HepG2 (cell line): ENCODE results near the gene CCL22. TPM values are rescaled to one million over a fixed set of nuclear protein-coding genes. Genes with fewer than 3 reads are reported as not detected.

Experiments used
- ATAC-seq: fragments of 200-7000 bp; cut with Tn5 transposase; 3 replicates; pipeline ENCODE4 v1.9.1; 2020; ENCODE audit warnings: mild to moderate bottlenecking, moderate library complexity
- BruUV-seq: library from RNA; stranded (reverse); fragments of 400-500 nt; replicated peaks from 2 replicates; lab custom pipeline; 2021; lab: Mats Ljungman, UMichigan
- CTCF ChIA-PET: fragments of 300-600 bp; formaldehyde crosslinking; extraction: SDS; loops from one replicate; lab custom pipeline; 2021; ENCODE audit warnings: low total read pairs, inconsistent platforms, low intra/inter-chr PET ratio; lab: Yijun Ruan, JAX
- POLR2A ChIA-PET: fragments of 350-600 bp; sonication (Branson Sonifier 250); formaldehyde crosslinking; loops from one replicate; lab custom pipeline; 2020; ENCODE audit warnings: antibody characterized with exemption, inconsistent platforms; lab: Yijun Ruan, JAX
- DNase-seq: peaks from one replicate; pipeline ENCODE4 v3.0.0-alpha.2; 2015; ENCODE audit warnings: low spot score
- FAIRE-seq: peaks from 3 replicates; lab custom pipeline; 2011; peaks lifted over from hg19 to GRCh38; lab: Jason Lieb, UNC
- H2AFZ ChIP-seq: one replicate; pipeline ENCODE4 v1.6.1; 2011; ENCODE audit warnings: low read length, inconsistent platforms
- H3K27ac ChIP-seq: fragments of 300-600 bp; 3 replicates; pipeline ENCODE4 v1.8.0; 2011; ENCODE audit warnings: mixed run types, mild to moderate bottlenecking, mixed read lengths, low read length, inconsistent platforms; ENCODE audit not compliant: insufficient read depth; ENCODE audit errors: extremely low read length
- H3K27me3 ChIP-seq, 2 experiments: fragments of 200-600 bp in 1 of 2; 2 replicates in 1 of 2; 3 replicates in 1 of 2; pipeline versions ENCODE4 v1.6.0 to v1.8.0; 2011; ENCODE audit warnings: low read length in 2 of 2, mild to moderate bottlenecking in 2 of 2, moderate library complexity in 2 of 2, inconsistent platforms in 1 of 2; ENCODE audit not compliant: insufficient read depth in 2 of 2, control insufficient read depth in 1 of 2
- H3K36me3 ChIP-seq, 2 experiments: fragments of 200-600 bp in 1 of 2; replicated peaks in 1 of 2; 2 replicates in 1 of 2; 3 replicates in 1 of 2; pipeline versions ENCODE4 v1.5.1 to v1.8.0; 2011; ENCODE audit warnings: low read length in 2 of 2, inconsistent platforms in 1 of 2; ENCODE audit not compliant: insufficient read depth in 2 of 2, control insufficient read depth in 1 of 2
- H3K4me1 ChIP-seq: 2 replicates; pipeline ENCODE4 v1.5.1; 2012; ENCODE audit warnings: low read length, inconsistent platforms; ENCODE audit not compliant: insufficient read depth
- H3K4me2 ChIP-seq: 2 replicates; pipeline ENCODE4 v1.6.0; 2011; ENCODE audit warnings: low read depth, low read length, inconsistent platforms
- H3K4me3 ChIP-seq, 3 experiments: fragments of 200-600 bp in 1 of 3; sonication (generic), shearing (Covaris generic) in 1 of 3; replicated peaks in 1 of 3; 2 replicates each; pipeline ENCODE4 v1.5.1; 2011 to 2016; ENCODE audit warnings: low read length in 3 of 3, inconsistent platforms in 2 of 3, low read depth in 2 of 3, mild to moderate bottlenecking in 2 of 3, control low read depth in 1 of 3, mixed read lengths in 1 of 3; ENCODE audit not compliant: insufficient read depth in 1 of 3
- H3K79me2 ChIP-seq: one replicate; pipeline ENCODE4 v1.6.1; 2011; ENCODE audit warnings: low read length, inconsistent platforms; ENCODE audit not compliant: insufficient read depth
- H3K9ac ChIP-seq: 2 replicates; pipeline ENCODE4 v1.6.0; 2011; ENCODE audit warnings: mild to moderate bottlenecking, low read depth, low read length, inconsistent platforms; ENCODE audit not compliant: insufficient read depth
- H3K9me3 ChIP-seq: 2 replicates; pipeline ENCODE4 v1.5.1; 2012; ENCODE audit warnings: mild to moderate bottlenecking, low read length
- H4K20me1 ChIP-seq: 2 replicates; pipeline ENCODE4 v1.6.0; 2011; ENCODE audit warnings: inconsistent platforms, mild to moderate bottlenecking, low read length, moderate library complexity; ENCODE audit not compliant: insufficient read depth
- ELF3 ChIP-seq: IDR thresholded peaks from 2 replicates; pipeline ENCODE4 v1.6.1; 2016; ENCODE audit warnings: missing genetic modification reagents, missing compliant biosample characterization
- FOXK2 ChIP-seq: fragments of 450-650 bp; IDR thresholded peaks from 2 replicates; pipeline ENCODE4 v1.6.1; 2016
- FOXP1 ChIP-seq, 2 experiments: fragments of 450-650 bp in 1 of 2; IDR thresholded peaks; 2 replicates each; pipeline ENCODE4 v1.6.1; 2017 to 2018; ENCODE audit warnings: antibody characterized with exemption in 1 of 2
- GABPA ChIP-seq, 2 experiments: IDR thresholded peaks; 2 replicates each; pipeline ENCODE4 v1.6.1; 2011 to 2016; ENCODE audit warnings: low read depth in 2 of 2, low read length in 1 of 2, missing biosample characterization in 1 of 2, missing genetic modification characterization in 1 of 2
- NONO ChIP-seq, 2 experiments: fragments of 450-650 bp in 1 of 2; sonication (generic) in 1 of 2; formaldehyde crosslinking in 1 of 2; IDR thresholded peaks in 1 of 2; conservative IDR thresholded peaks in 1 of 2; 2 replicates each; pipeline versions ENCODE4 v1.6.1 to v1.8.0; 2017 to 2022; ENCODE audit warnings: mild to moderate bottlenecking in 1 of 2, missing genetic modification reagents in 1 of 2, moderate library complexity in 1 of 2
- SNAI1 ChIP-seq: sonication (generic); formaldehyde crosslinking; IDR thresholded peaks from 2 replicates; pipeline ENCODE4 v1.5.0; 2020; ENCODE audit warnings: mild to moderate bottlenecking, missing genetic modification reagents, borderline replicate concordance
- SOX6 ChIP-seq, 2 experiments: fragments of 450-650 bp in 1 of 2; sonication (generic) in 1 of 2; formaldehyde crosslinking in 1 of 2; IDR thresholded peaks; 2 replicates each; pipeline versions ENCODE4 v1.4.0 to v1.6.1; 2017 to 2020; ENCODE audit warnings: antibody characterized with exemption in 1 of 2, mild to moderate bottlenecking in 1 of 2, missing genetic modification reagents in 1 of 2
- TAF15 ChIP-seq: fragments of 200-400 bp; formaldehyde crosslinking; IDR thresholded peaks from one replicate; pipeline ENCODE4 v1.6.1; 2018; ENCODE audit warnings: mild to moderate bottlenecking, low read depth, low read length; ENCODE audit not compliant: poor library complexity, severe bottlenecking
- ZBTB1 ChIP-seq: sonication (generic); formaldehyde crosslinking; IDR thresholded peaks from 2 replicates; pipeline ENCODE4 v1.4.0; 2020; ENCODE audit warnings: missing genetic modification reagents, borderline replicate concordance
- ZFY ChIP-seq: sonication (generic); formaldehyde crosslinking; IDR thresholded peaks from 2 replicates; pipeline ENCODE4 v1.4.0; 2020; ENCODE audit warnings: missing genetic modification reagents
- ZNF207 ChIP-seq: fragments of 450-650 bp; IDR thresholded peaks from 2 replicates; pipeline ENCODE4 v1.6.1; 2016; ENCODE audit warnings: antibody characterized with exemption, borderline replicate concordance
- ZNF263 ChIP-seq: sonication (generic); formaldehyde crosslinking; IDR thresholded peaks from 2 replicates; pipeline ENCODE4 v1.4.0; 2020; ENCODE audit warnings: missing genetic modification reagents
- ZNF282 ChIP-seq: fragments of 450-650 bp; IDR thresholded peaks from 2 replicates; pipeline ENCODE4 v1.6.1; 2018; ENCODE audit not compliant: partially characterized antibody
- ZNF335 ChIP-seq: sonication (generic); formaldehyde crosslinking; IDR thresholded peaks from 2 replicates; pipeline ENCODE4 v1.4.0; 2020; ENCODE audit warnings: missing genetic modification reagents
- ZNF589 ChIP-seq: sonication (generic); formaldehyde crosslinking; conservative IDR thresholded peaks from 2 replicates; pipeline ENCODE4 v1.8.0; 2022; ENCODE audit warnings: mild to moderate bottlenecking, moderate library complexity, missing genetic modification reagents
- WGBS: methylation state at CpG from one replicate; pipeline ENCODE4 v1.1.6; 2017; ENCODE audit warnings: low lambda C conversion rate; 5-methylcytosine and 5-hydroxymethylcytosine counted together
- in situ Hi-C: cut with HindIII; loops from 2 replicates; pipeline ENCODE4 v1.10.0; 2017; ENCODE audit warnings: low pct_unique_long_range_greater_than_20kb; ENCODE audit not compliant: extremely low pct_ligation_motif_present
- intact Hi-C: fragments of 100-400 bp; cut with micrococcal nuclease; formaldehyde crosslinking; loops from one replicate; pipeline ENCODE4 v1.10.0; 2022; ENCODE audit not compliant: unreplicated experiment
- polyA plus RNA-seq, 8 experiments: library from polyadenylated mRNA; depleted of rRNA in 3 of 8; stranded (reverse) in 7 of 8; unstranded in 1 of 8; fragments of >200 nt; fragmentation: Illumina TruSeq in 4 of 8; extraction: Trizol in 4 of 8; gene quantifications; 2 replicates each; pipeline versions ENCODE4 v1.2.1 to v1.2.3, GENCODE V29; 2011 to 2016; ENCODE audit warnings: low read depth in 4 of 8, missing spikeins in 1 of 8, mixed read lengths in 1 of 8; ENCODE audit not compliant: insufficient read depth in 1 of 8
- total RNA-seq, 5 experiments: library from RNA; depleted of rRNA; stranded (reverse); fragments of >200 nt; fragmentation: Illumina TruSeq; extraction: Trizol; gene quantifications; 2 replicates each; pipeline ENCODE4 v1.2.3, GENCODE V29; 2016; ENCODE audit warnings: low read depth in 1 of 5
- TF ChIP-seq, protein P1 (sequence below): sonication (generic); formaldehyde crosslinking; IDR thresholded peaks from 2 replicates; pipeline ENCODE4 v1.8.1; 2022; ENCODE audit warnings: mild to moderate bottlenecking, missing genetic modification reagents
- TF ChIP-seq, protein P2 (sequence below): sonication (generic); formaldehyde crosslinking; IDR thresholded peaks from 2 replicates; pipeline ENCODE4 v1.8.0; 2022; ENCODE audit warnings: mild to moderate bottlenecking, missing genetic modification reagents, borderline replicate concordance
- TF ChIP-seq, protein P3 (sequence below): fragments of 450-650 bp; IDR thresholded peaks from 2 replicates; pipeline ENCODE4 v1.6.1; 2017

Gene CCL22
- total and polyA plus RNA-seq, 2 of the 13 experiments (the other 11 are each of a cell fraction or from before 2014, with no cell fraction given) = not detected

DNA sequence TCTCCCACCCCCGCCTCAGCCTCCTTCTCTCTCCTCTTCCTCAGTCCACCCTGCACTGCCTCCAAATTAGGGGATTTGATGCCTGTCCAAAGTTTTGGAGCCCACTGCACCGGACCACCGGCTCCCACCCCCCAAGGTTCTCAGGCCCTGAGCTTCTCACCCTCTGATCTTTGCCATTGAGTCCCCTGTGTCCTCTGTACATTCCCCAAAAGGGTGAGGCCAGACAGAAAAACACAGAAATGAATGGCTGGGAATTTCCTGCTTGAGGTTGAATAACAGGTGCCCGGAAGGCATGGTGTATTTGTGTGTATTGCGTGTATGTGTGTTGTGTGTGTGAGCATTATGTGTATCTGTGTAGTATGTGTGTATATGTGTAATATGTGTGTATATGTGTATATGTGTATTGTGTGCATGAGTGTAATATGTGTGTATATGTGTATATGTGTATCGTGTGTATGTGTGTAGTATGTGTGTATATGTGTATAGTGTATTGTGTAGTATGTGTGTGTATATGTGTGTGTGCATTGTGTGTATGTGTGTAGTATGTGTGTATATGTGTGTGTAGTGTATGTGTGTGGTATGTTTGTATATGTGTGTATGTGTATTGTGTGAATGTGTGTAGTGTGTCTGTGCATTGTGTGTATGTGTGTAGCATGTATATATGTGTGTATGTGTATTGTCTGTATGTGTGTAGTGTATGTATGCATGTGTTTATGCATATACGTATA lies 29.9 kb downstream of the CCL22 start (continued):
- TF ChIP-seq GABPA (IDR thresholded peaks at IDR 0.05; ENCODE audit: low read depth, low read length) = no peak
- no peak for TF ChIP-seq GABPA (CRISPR knock-in tag; IDR thresholded peaks at IDR 0.05; ENCODE audit: low read depth)
- no peak for TF ChIP-seq ELF3 (CRISPR knock-in tag)
- no peak for TF ChIP-seq NONO (IDR thresholded peaks at IDR 0.05)
- TF ChIP-seq NONO (CRISPR knock-in tag; conservative IDR thresholded peaks at IDR 0.05) = 0 out of 2 replicates have a peak, but pooled peaks have one; percentile 36
- TF ChIP-seq ZNF282 = peak; percentile 13
- TF ChIP-seq FOXP1 (IDR thresholded peaks at IDR 0.05) = peak; percentile 37; the same call in 1 of the 2 replicates
- no peak for TF ChIP-seq FOXP1 (CRISPR knock-in tag; IDR thresholded peaks at IDR 0.05)
- no peak for TF ChIP-seq TAF15
- peak; percentile 65 for TF ChIP-seq ZNF207
- TF ChIP-seq ZNF335 (CRISPR knock-in tag) = no peak
- TF ChIP-seq ZNF589 = 0 out of 2 replicates have a peak, but pooled peaks have one; percentile 37
- TF ChIP-seq SOX6 (IDR thresholded peaks at IDR 0.05) = peak; percentile 82; the same call in 1 of the 2 replicates
- TF ChIP-seq SOX6 (CRISPR knock-in tag; IDR thresholded peaks at IDR 0.05) = no peak
- TF ChIP-seq ZNF263 (CRISPR knock-in tag) = no peak
- TF ChIP-seq, all 625 proteins: peak for 12

DNA sequence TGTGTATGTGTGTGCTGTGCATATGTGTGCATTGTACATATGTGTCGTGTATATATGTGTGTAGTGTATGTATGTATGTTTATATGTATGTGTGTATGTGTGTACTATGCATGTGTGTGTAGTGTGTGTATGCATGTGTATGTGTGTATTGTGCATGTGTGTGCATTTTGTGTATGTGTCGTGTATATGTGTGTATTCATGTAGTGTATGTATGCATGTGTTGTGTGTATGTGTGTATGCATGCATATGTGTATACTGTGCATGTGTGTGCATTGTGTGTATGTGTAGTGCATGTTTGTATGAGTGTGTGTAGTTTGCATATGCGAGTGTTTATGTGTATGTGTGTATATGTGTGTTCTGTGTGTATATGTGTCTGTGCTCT lies 30.5 kb downstream of the CCL22 start:
- Histone ChIP-seq H4K20me1 (no peaks in the 10 kb centered on the region), H3K4me3 (no peak overlapping the region), H3K36me3 (no peaks in the 10 kb centered on the region), H3K4me1 (peaks cover 42% of the 10 kb centered on the region), H3K27me3 (peaks cover 4 to 12% of the 10 kb centered on the region in 2 experiments; a peak in 4 of 5 replicates), H3K27ac (no peak overlapping the region), H2AFZ (no peak overlapping the region), H3K4me2 (no peak overlapping the region), H3K9ac (no peak overlapping the region), H3K79me2 (no peaks in the 10 kb centered on the region), H3K9me3 (no peaks in the 10 kb centered on the region)
- POLR2A ChIA-PET = no interaction called here
- intact Hi-C loops = no loop called here
- FAIRE-seq (peak; percentile 56), ATAC-seq (no peak), DNase-seq (no peak)
- CTCF ChIA-PET = no interaction called here
- in situ Hi-C loops = no loop called here
- WGBS = 45% methylated on average over 3 of the region's 3 CpGs
- BruUV-seq = no TSS peak
- TF ChIP-seq, protein P1, sequence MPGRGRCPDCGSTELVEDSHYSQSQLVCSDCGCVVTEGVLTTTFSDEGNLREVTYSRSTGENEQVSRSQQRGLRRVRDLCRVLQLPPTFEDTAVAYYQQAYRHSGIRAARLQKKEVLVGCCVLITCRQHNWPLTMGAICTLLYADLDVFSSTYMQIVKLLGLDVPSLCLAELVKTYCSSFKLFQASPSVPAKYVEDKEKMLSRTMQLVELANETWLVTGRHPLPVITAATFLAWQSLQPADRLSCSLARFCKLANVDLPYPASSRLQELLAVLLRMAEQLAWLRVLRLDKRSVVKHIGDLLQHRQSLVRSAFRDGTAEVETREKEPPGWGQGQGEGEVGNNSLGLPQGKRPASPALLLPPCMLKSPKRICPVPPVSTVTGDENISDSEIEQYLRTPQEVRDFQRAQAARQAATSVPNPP = no peak
- TF ChIP-seq ZBTB1 (no peak), ZFY (no peak), SNAI1 (CRISPR knock-in tag) (no peak), FOXK2 (0 out of 2 replicates have a peak, but pooled peaks have one; percentile 25)
- TF ChIP-seq, protein P2, sequence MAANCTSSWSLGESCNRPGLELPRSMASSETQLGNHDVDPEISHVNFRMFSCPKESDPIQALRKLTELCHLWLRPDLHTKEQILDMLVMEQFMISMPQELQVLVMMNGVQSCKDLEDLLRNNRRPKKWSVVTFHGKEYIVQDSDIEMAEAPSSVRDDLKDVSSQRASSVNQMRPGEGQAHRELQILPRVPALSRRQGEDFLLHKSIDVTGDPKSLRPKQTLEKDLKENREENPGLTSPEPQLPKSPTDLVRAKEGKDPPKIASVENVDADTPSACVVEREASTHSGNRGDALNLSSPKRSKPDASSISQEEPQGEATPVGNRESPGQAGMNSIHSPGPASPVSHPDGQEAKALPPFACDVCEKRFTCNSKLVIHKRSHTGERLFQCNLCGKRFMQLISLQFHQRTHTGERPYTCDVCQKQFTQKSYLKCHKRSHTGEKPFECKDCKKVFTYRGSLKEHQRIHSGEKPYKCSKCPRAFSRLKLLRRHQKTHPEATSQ (CRISPR knock-in tag) = no peak
- TF ChIP-seq, protein P3, sequence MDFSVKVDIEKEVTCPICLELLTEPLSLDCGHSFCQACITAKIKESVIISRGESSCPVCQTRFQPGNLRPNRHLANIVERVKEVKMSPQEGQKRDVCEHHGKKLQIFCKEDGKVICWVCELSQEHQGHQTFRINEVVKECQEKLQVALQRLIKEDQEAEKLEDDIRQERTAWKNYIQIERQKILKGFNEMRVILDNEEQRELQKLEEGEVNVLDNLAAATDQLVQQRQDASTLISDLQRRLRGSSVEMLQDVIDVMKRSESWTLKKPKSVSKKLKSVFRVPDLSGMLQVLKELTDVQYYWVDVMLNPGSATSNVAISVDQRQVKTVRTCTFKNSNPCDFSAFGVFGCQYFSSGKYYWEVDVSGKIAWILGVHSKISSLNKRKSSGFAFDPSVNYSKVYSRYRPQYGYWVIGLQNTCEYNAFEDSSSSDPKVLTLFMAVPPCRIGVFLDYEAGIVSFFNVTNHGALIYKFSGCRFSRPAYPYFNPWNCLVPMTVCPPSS = peak; percentile 9; the same call in 1 of the 2 replicates
